HEK293 (cell line): Measurements from ENCODE around the gene CMYA5.

Experiments
- CTCF ChIA-PET: fragments of 350-600 bp; formaldehyde crosslinking; extraction: SDS; loops from one replicate; lab custom pipeline; 2021; ENCODE audit warnings: antibody characterized with exemption; lab: Yijun Ruan, JAX
- POLR2A ChIA-PET: fragments of 300-600 bp; formaldehyde crosslinking; extraction: SDS; loops from one replicate; lab custom pipeline; 2020; ENCODE audit warnings: antibody characterized with exemption, inconsistent platforms; lab: Yijun Ruan, JAX
- H3K27ac ChIP-seq: fragments of 200-500 bp; sonication (Bioruptor generic); 2 replicates; pipeline ENCODE4 v1.5.1; 2014; ENCODE audit warnings: low read depth, low read length, control low read depth, inconsistent platforms; ENCODE audit errors: extremely low read depth
- H3K36me3 ChIP-seq, 2 experiments: fragments of 200-500 bp in 1 of 2; sonication (Bioruptor generic) in 1 of 2; 1 replicate in 1 of 2; 2 replicates in 1 of 2; pipeline ENCODE4 v1.5.1; 2014 to 2017; ENCODE audit warnings: inconsistent platforms in 2 of 2, low read length in 2 of 2; ENCODE audit not compliant: control insufficient read depth in 2 of 2, insufficient read depth in 1 of 2
- H3K4me1 ChIP-seq: fragments of 200-500 bp; sonication (Bioruptor generic); 2 replicates; pipeline ENCODE4 v1.5.1; 2014; ENCODE audit warnings: mild to moderate bottlenecking, low read length, inconsistent platforms; ENCODE audit not compliant: control insufficient read depth, insufficient read depth
- H3K4me3 ChIP-seq: 2 replicates; pipeline ENCODE4 v1.5.1; 2011; ENCODE audit warnings: low read depth, mild to moderate bottlenecking, control low read depth, low read length, moderate library complexity
- H3K9me3 ChIP-seq: fragments of 200-500 bp; sonication (Bioruptor generic); 2 replicates; pipeline ENCODE4 v1.5.1; 2014; ENCODE audit warnings: low read depth, low read length, inconsistent platforms; ENCODE audit not compliant: control insufficient read depth, insufficient read depth
- TRIM28 ChIP-seq: IDR thresholded peaks from 2 replicates; pipeline ENCODE4 v1.6.1; 2011; ENCODE audit warnings: low read length, control low read depth, borderline replicate concordance
- ZFP3 ChIP-seq: fragments of 450-650 bp; formaldehyde crosslinking; IDR thresholded peaks from 2 replicates; pipeline ENCODE4 v1.5.1; 2016; ENCODE audit warnings: low read depth, missing biosample characterization, missing genetic modification characterization
- ZFP69B ChIP-seq: fragments of 450-650 bp; formaldehyde crosslinking; IDR thresholded peaks from 2 replicates; pipeline ENCODE4 v1.5.1; 2016; ENCODE audit warnings: missing biosample characterization, missing genetic modification characterization
- ZNF2 ChIP-seq: fragments of 450-650 bp; formaldehyde crosslinking; IDR thresholded peaks from 2 replicates; pipeline ENCODE4 v1.5.1; 2016; ENCODE audit warnings: missing biosample characterization, missing genetic modification characterization
- ZNF223 ChIP-seq: fragments of 450-650 bp; formaldehyde crosslinking; IDR thresholded peaks from 2 replicates; pipeline ENCODE4 v1.5.1; 2016; ENCODE audit warnings: missing biosample characterization, missing genetic modification characterization
- ZNF324 ChIP-seq: fragments of 450-650 bp; formaldehyde crosslinking; IDR thresholded peaks from 2 replicates; pipeline ENCODE4 v1.5.1; 2016; ENCODE audit warnings: missing biosample characterization, missing genetic modification characterization
- ZNF350 ChIP-seq: fragments of 450-650 bp; formaldehyde crosslinking; IDR thresholded peaks from 2 replicates; pipeline ENCODE4 v1.5.0; 2017; ENCODE audit warnings: missing biosample characterization, mild to moderate bottlenecking, missing genetic modification characterization
- ZNF366 ChIP-seq: fragments of 450-650 bp; formaldehyde crosslinking; conservative IDR thresholded peaks from 2 replicates; pipeline ENCODE4 v1.5.1; 2016; ENCODE audit warnings: missing biosample characterization, missing genetic modification characterization
- ZNF501 ChIP-seq: fragments of 450-650 bp; formaldehyde crosslinking; IDR thresholded peaks from 2 replicates; pipeline ENCODE4 v1.5.1; 2016; ENCODE audit warnings: missing biosample characterization, missing genetic modification characterization
- ZNF514 ChIP-seq: fragments of 450-650 bp; formaldehyde crosslinking; IDR thresholded peaks from 2 replicates; pipeline ENCODE4 v1.5.1; 2016; ENCODE audit warnings: missing biosample characterization, missing genetic modification characterization
- ZNF521 ChIP-seq: fragments of 450-650 bp; formaldehyde crosslinking; IDR thresholded peaks from 2 replicates; pipeline ENCODE4 v1.5.1; 2017; ENCODE audit warnings: missing biosample characterization, mild to moderate bottlenecking, missing genetic modification characterization
- ZNF623 ChIP-seq: fragments of 450-650 bp; formaldehyde crosslinking; IDR thresholded peaks from 2 replicates; pipeline ENCODE4 v1.5.1; 2016; ENCODE audit warnings: missing biosample characterization, missing genetic modification characterization
- ZNF677 ChIP-seq: fragments of 450-650 bp; IDR thresholded peaks from 2 replicates; pipeline ENCODE4 v1.5.0; 2018; ENCODE audit warnings: missing biosample characterization, mild to moderate bottlenecking, missing genetic modification characterization, moderate library complexity
- ZNF701 ChIP-seq: fragments of 450-650 bp; formaldehyde crosslinking; IDR thresholded peaks from 2 replicates; pipeline ENCODE4 v1.5.1; 2016; ENCODE audit warnings: missing biosample characterization, missing genetic modification characterization
- ZNF707 ChIP-seq: fragments of 450-650 bp; formaldehyde crosslinking; IDR thresholded peaks from 2 replicates; pipeline ENCODE4 v1.5.1; 2016; ENCODE audit warnings: missing biosample characterization, missing genetic modification characterization
- ZSCAN16 ChIP-seq: fragments of 450-650 bp; formaldehyde crosslinking; IDR thresholded peaks from 2 replicates; pipeline ENCODE4 v1.5.1; 2016; ENCODE audit warnings: missing biosample characterization, missing genetic modification characterization
- TF ChIP-seq, protein P1 (sequence below): fragments of 450-650 bp; formaldehyde crosslinking; IDR thresholded peaks from 2 replicates; pipeline ENCODE4 v1.5.0; 2017; ENCODE audit warnings: missing biosample characterization, missing genetic modification characterization, borderline replicate concordance
- TF ChIP-seq, protein P2 (sequence below): fragments of 450-650 bp; formaldehyde crosslinking; optimal IDR thresholded peaks from 2 replicates; pipeline ENCODE3; 2016; ENCODE audit warnings: missing biosample characterization, mild to moderate bottlenecking, missing genetic modification characterization
- TF ChIP-seq, protein P3 (sequence below): fragments of 450-650 bp; formaldehyde crosslinking; IDR thresholded peaks from 2 replicates; pipeline ENCODE4 v1.5.1; 2017; ENCODE audit warnings: missing biosample characterization, missing genetic modification characterization
- TF ChIP-seq, protein P4 (sequence below): fragments of 450-650 bp; formaldehyde crosslinking; IDR thresholded peaks from 2 replicates; pipeline ENCODE4 v1.5.1; 2016; ENCODE audit warnings: missing biosample characterization, missing genetic modification characterization

CMYA5 gene

DNA sequence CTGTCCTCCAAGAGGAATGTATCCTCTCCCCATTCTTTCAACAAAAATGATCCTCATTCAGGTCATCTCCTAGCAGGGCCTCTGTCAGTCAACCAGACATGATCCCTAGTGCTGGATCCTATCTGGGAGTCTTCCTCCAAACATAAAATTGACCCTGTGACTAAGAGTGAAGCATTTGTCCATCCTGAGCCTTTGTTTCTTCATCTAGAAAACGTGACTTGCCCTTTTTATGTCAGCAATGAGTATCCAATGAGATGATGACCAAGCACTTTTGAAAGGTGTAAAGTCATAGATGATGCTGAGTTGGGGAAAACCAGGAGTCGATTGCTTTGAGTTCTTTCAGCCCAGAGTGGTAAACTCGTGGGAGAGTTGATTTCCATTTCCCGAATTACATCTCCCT is 143.3 kb downstream of the CMYA5 start:
- no peak overlapping the region for H3K27ac ChIP-seq

DNA sequence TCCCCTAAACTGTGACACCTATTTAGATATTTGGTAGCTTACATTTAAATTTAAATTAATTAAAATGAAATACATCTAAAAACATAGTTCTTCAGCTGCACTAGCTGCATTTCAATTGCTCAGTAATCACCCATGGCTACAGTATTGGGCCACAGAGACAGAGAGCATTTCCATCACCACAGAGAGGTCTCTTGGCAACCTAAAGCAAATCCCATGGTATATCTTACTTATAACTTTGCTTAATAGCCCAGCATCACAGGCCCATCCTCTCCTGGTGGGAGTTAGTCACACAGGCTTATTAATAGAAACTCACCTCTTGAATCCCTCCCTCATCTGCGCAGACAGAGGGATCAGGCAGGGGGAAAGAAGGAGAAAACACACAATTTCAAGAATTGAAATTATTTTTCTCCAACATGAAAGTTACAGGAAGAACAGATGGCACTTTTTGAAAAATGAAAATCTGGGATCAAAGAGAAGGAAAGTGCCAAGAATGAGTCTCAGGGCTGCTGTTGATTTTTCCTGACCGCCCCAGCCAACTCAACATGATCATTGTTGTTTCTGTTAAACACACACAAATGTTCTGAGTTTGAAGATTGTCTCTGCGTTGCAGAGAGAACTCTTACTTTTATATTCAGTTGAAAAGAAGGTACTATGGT is 144.6 kb downstream of the CMYA5 start:
- Histone ChIP-seq H3K27ac (no peak overlapping the region), H3K4me3 (no peak overlapping the region), H3K4me1 (no peaks in the 10 kb centered on the region), H3K9me3 (no peaks in the 10 kb centered on the region), H3K36me3 (no peaks in the 10 kb centered on the region)
- ChIA-PET POLR2A (no interaction called here), CTCF (interaction anchor here (1.0 kb wide), 1 partner anchor 24 kb away, joined by 4 read pairs; no protein-coding TSS in a partner anchor)
- TF ChIP-seq ZNF701 (tag by site-specific recombination) (no peak), ZNF623 (tag by site-specific recombination) (no peak), ZFP69B (tag by site-specific recombination) (no peak)

More for the DNA sequence above, 143.3 kb downstream of the CMYA5 start:
- Histone ChIP-seq H3K36me3 (no peaks in the 10 kb centered on the region), H3K4me3 (no peak overlapping the region), H3K4me1 (no peaks in the 10 kb centered on the region), H3K9me3 (no peaks in the 10 kb centered on the region)
- TF ChIP-seq ZSCAN16 (tag by site-specific recombination) (no peak), ZNF223 (tag by site-specific recombination) (no peak), ZNF677 (tag by site-specific recombination) (no peak), ZNF366 (tag by site-specific recombination) (no peak), ZNF350 (tag by site-specific recombination) (no peak)
- ChIA-PET POLR2A (no interaction called here), CTCF (interaction anchor here (1.0 kb wide), 1 partner anchor 25 kb away, joined by 4 read pairs; no protein-coding TSS in a partner anchor)

DNA sequence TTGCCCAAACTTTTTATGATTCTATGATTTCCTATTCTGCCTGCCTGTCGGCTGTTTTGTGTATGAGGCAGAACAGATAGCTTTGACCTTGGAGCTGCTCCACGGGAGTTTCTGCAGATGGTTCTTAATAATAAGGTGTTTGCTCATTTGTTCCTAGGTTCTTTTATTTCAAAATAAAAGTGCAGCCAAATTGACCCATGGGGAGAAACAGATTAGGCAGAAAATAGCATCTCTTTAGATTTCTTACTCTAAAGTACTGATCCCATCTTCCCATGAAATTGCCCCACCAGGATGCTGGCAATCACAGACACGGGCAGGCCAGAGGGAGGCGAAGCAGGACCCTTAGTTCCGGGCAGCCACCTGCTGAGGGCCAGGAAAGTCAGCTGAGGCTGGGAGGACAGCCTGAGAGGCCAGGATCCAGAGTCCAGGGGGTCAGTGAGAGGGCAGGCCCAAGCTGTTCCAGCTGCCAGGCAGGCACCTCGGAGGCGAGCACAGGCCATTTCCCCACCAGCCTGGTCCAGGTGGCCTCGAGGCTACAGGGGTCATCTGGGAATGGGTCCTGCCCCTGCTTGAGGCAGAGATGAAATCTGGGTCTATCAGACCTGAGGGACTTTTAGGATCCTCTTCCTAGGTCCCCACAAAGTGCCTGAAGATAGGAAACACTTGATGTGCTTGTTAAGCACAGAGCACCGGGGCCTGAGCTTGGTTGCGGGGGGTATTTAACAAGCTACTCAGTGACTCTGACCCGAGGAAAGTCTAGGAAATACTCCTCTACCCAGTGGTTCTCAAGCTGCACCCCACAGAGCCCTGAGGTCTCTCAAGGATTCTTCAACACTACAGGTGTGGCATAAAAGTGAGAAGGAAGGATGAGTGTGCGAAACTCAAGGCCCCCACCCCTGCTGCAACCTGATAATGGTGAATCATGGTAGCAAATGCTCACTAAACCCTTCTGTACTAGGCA is 145.4 kb downstream of the CMYA5 start:
- H3K4me1 ChIP-seq = no peaks in the 10 kb centered on the region
- POLR2A ChIA-PET = no interaction called here
- no peaks in the 10 kb centered on the region for H3K36me3 ChIP-seq
- no peak overlapping the region for H3K4me3 ChIP-seq
- no peaks in the 10 kb centered on the region for H3K9me3 ChIP-seq
- CTCF ChIA-PET = no interaction called here
- no peak overlapping the region for H3K27ac ChIP-seq
- TF ChIP-seq, protein P1, sequence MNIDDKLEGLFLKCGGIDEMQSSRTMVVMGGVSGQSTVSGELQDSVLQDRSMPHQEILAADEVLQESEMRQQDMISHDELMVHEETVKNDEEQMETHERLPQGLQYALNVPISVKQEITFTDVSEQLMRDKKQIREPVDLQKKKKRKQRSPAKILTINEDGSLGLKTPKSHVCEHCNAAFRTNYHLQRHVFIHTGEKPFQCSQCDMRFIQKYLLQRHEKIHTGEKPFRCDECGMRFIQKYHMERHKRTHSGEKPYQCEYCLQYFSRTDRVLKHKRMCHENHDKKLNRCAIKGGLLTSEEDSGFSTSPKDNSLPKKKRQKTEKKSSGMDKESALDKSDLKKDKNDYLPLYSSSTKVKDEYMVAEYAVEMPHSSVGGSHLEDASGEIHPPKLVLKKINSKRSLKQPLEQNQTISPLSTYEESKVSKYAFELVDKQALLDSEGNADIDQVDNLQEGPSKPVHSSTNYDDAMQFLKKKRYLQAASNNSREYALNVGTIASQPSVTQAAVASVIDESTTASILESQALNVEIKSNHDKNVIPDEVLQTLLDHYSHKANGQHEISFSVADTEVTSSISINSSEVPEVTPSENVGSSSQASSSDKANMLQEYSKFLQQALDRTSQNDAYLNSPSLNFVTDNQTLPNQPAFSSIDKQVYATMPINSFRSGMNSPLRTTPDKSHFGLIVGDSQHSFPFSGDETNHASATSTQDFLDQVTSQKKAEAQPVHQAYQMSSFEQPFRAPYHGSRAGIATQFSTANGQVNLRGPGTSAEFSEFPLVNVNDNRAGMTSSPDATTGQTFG = no peak
- TF ChIP-seq TRIM28 = no peak
- no peak for TF ChIP-seq ZNF707 (tag by site-specific recombination)
- TF ChIP-seq, all 188 proteins: peak for 0

DNA sequence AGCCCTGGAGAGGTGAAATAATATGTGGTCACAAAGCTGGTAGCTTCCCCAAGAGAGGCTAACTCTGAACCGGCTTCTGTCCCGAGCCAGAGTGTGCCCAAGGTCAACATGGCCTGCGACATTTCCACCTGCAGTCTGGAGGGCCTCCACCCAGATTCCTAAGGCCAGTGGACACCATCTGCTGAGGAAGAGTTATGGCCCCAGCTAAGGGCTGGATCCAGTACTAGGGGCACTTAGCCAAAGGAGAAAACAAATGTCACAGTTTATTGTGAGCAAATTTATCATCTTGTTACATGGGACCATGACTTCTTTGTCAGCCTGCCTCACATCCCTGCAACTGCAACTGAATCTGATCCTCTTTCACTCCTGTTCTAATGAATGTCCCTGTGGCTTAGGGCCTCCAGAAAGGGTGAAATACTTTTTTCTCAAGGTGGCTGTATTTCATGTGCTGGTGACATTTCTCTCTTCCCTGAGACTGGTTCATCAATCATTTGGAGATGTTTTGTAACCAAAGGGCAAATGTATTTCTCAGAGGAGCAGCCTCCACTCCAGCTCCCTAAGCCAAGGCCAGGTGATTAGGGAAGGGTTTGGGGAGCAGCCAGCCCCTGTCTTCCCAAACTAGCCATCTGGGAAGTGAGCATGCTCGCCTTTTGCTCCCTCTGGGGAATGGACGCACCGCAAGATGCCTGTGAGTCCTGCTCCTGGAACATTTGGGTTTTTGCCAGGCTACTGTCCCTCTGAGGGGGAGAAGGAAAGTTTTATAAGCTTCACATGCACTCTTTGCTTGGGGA is 148.3 kb downstream of the CMYA5 start:
- H3K27ac ChIP-seq = no peak overlapping the region
- H3K4me3 ChIP-seq = no peak overlapping the region
- H3K36me3 ChIP-seq = no peaks in the 10 kb centered on the region
- H3K9me3 ChIP-seq = no peaks in the 10 kb centered on the region
- ChIA-PET CTCF (no interaction called here), POLR2A (no interaction called here)
- H3K4me1 ChIP-seq = no peaks in the 10 kb centered on the region
- TF ChIP-seq, protein P2, sequence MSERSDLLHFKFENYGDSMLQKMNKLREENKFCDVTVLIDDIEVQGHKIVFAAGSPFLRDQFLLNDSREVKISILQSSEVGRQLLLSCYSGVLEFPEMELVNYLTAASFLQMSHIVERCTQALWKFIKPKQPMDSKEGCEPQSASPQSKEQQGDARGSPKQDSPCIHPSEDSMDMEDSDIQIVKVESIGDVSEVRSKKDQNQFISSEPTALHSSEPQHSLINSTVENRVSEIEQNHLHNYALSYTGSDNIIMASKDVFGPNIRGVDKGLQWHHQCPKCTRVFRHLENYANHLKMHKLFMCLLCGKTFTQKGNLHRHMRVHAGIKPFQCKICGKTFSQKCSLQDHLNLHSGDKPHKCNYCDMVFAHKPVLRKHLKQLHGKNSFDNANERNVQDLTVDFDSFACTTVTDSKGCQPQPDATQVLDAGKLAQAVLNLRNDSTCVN (tag by site-specific recombination) = no peak
- TF ChIP-seq ZNF324 (no peak), ZNF521 (no peak), ZNF2 (no peak), ZNF514 (no peak), ZFP3 (tag by site-specific recombination) (no peak), ZNF501 (tag by site-specific recombination) (no peak)
- TF ChIP-seq, protein P3, sequence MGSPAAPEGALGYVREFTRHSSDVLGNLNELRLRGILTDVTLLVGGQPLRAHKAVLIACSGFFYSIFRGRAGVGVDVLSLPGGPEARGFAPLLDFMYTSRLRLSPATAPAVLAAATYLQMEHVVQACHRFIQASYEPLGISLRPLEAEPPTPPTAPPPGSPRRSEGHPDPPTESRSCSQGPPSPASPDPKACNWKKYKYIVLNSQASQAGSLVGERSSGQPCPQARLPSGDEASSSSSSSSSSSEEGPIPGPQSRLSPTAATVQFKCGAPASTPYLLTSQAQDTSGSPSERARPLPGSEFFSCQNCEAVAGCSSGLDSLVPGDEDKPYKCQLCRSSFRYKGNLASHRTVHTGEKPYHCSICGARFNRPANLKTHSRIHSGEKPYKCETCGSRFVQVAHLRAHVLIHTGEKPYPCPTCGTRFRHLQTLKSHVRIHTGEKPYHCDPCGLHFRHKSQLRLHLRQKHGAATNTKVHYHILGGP = no peak
- TF ChIP-seq, protein P4, sequence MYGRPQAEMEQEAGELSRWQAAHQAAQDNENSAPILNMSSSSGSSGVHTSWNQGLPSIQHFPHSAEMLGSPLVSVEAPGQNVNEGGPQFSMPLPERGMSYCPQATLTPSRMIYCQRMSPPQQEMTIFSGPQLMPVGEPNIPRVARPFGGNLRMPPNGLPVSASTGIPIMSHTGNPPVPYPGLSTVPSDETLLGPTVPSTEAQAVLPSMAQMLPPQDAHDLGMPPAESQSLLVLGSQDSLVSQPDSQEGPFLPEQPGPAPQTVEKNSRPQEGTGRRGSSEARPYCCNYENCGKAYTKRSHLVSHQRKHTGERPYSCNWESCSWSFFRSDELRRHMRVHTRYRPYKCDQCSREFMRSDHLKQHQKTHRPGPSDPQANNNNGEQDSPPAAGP (tag by site-specific recombination) = no peak
